Stimulated activated naive CD8-positive, alpha-beta T cell treated with anti-CD3 and anti-CD28 coated beads, Interleukin-15, amount 100 ng/mL, for 72 hours (primary cell): ENCODE measurements around the gene OMA1.

Source experiments
- ATAC-seq: fragments of 150-1000 bp; cut with Tn5 transposase; 2 replicates; pipeline ENCODE4 v1.10.0; 2021; ENCODE audit warnings: mild to moderate bottlenecking, moderate library complexity
- DNase-seq, 2 donors: peaks; one replicate each; pipeline ENCODE4 v3.0.0; 2021 to 2022
- H3K27ac Mint-ChIP-seq, 2 donors: one replicate each; pipeline ENCODE4 v1.8.0; 2022; ENCODE audit warnings: mild to moderate bottlenecking in 2 of 2, mixed read lengths in 2 of 2, moderate library complexity in 2 of 2
- H3K27me3 Mint-ChIP-seq: one replicate; pipeline ENCODE4 v1.8.0; 2022; ENCODE audit warnings: mixed read lengths
- H3K4me1 Mint-ChIP-seq: one replicate; pipeline ENCODE4 v1.8.0; 2022; ENCODE audit warnings: mild to moderate bottlenecking, mixed read lengths
- H3K4me3 Mint-ChIP-seq, 2 donors: one replicate each; pipeline ENCODE4 v1.8.0; 2022; ENCODE audit warnings: mild to moderate bottlenecking in 2 of 2, mixed read lengths in 2 of 2, moderate library complexity in 1 of 2
- H3K9me3 Mint-ChIP-seq, 2 donors: one replicate each; pipeline ENCODE4 v1.8.0; 2022; ENCODE audit warnings: mixed read lengths in 2 of 2

OMA1 gene

DNA sequence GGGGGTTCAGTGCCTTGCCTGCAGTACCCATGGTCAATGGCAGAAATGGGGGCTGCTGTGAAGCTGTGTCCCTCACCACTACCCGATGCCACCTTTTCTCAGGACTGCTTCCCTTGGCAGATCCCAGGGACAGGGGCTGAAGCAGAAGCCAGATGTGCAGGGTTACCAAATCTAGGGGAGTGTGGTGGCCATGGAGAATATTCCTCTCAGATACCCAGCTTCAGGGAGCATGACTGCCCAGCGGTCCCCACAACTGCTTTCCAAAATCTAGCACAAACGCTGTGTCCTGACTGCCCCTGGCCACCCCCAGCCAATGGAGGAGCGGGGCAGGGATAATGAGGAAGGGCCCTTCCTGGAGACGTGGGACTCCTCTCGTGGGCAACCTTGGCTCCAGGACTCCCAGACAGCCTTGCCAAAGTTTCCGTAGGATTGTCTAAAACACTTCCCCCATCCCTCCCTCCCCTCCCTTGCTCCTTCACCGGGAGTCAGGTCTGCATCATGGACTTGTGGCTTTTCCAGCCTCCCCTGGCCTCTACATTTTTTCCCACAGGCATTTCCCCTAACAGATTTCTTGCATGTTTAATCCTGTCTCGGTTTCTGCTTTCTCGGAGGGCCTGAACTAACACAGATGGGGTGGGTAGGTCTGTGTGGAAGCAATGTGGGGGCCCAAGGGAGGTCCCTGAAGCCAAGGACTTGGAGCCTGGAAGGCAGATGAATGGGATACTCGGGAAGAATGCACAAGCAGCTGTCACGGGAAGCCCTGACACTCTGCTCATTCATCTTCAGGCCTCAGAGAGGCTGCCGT, 80.5 kb downstream of the OMA1 start:
- no peaks in the 10 kb centered on the region for H3K27me3 Mint-ChIP-seq
- no peak overlapping the region for H3K4me3 Mint-ChIP-seq
- H3K4me1 Mint-ChIP-seq = no peaks in the 10 kb centered on the region
- ATAC-seq = no peak
- H3K27ac Mint-ChIP-seq = no peak overlapping the region
- no peak for DNase-seq
- no peaks in the 10 kb centered on the region for H3K9me3 Mint-ChIP-seq

DNA sequence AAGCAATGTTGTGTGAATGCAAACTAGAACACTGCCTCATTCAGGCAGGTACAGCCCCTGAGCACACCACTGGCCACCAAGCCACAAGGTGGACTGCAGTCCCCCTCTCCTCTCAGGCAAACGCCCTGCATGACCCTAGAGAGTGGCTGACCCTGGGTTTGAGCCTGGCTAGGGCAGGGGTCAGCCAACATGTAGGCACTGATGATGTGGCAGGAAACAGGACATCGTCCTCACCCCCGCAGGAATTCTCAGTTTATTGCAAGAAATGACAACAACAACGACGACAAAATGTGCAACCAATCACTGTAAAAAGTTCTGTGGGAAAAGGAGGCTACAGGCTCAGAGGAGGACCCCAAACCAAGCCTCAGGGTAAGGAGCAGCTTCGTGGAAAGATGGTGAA, 81.3 kb downstream of the OMA1 start:
- H3K9me3 Mint-ChIP-seq = no peaks in the 10 kb centered on the region
- ATAC-seq = no peak
- peak overlapping the region in 1 of 2 donors; percentile 15 for H3K27ac Mint-ChIP-seq
- H3K4me3 Mint-ChIP-seq = no peak overlapping the region
- H3K4me1 Mint-ChIP-seq = no peaks in the 10 kb centered on the region
- DNase-seq = no peak
- H3K27me3 Mint-ChIP-seq = no peaks in the 10 kb centered on the region

DNA sequence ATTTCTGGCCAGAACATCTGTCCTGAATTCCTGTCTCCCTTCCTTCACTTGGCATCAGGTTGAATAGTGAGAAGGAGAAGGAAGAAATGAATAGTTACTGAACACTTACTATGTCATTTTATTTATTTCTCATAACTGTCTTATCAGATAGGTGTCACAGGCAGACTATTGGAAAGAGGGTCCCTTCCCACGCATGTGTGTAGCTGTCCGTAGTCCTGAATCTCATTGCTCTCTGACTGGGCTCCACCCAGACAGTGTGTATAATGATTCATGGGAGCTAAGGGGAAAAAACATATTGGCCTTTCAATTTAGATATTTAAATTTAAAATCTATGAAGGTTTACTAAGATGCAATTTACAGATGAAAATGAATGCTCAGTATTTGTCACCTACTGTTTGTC, 86.1 kb downstream of the OMA1 start:
- ATAC-seq (no peak), DNase-seq (no peak)
- Mint-ChIP-seq H3K9me3 (no peaks in the 10 kb centered on the region), H3K4me3 (no peak overlapping the region), H3K27ac (no peak overlapping the region), H3K4me1 (no peaks in the 10 kb centered on the region), H3K27me3 (no peaks in the 10 kb centered on the region)

DNA sequence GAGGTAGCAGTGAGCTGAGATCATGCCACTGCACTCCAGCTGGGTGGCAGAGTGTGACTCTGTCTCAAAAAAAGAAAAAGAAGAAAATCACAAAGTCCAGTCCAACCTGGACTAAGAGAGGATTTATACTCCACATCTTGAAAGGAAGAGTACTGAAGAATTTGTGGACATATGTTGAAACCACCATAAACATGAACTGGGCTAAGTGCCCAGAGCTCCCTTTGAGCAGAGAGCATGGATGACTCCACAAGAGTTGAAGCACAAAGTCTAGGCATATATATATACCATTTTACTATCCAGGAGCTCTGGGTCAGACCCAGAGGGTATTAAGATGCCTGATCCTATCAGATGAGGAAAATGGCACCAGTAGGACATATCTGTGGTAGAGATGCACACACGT, 86.6 kb downstream of the OMA1 start:
- H3K4me1 Mint-ChIP-seq = no peaks in the 10 kb centered on the region
- ATAC-seq (no peak), DNase-seq (no peak)
- no peak overlapping the region for H3K4me3 Mint-ChIP-seq
- no peak overlapping the region for H3K27ac Mint-ChIP-seq
- H3K9me3 Mint-ChIP-seq = no peaks in the 10 kb centered on the region
- no peaks in the 10 kb centered on the region for H3K27me3 Mint-ChIP-seq

DNA sequence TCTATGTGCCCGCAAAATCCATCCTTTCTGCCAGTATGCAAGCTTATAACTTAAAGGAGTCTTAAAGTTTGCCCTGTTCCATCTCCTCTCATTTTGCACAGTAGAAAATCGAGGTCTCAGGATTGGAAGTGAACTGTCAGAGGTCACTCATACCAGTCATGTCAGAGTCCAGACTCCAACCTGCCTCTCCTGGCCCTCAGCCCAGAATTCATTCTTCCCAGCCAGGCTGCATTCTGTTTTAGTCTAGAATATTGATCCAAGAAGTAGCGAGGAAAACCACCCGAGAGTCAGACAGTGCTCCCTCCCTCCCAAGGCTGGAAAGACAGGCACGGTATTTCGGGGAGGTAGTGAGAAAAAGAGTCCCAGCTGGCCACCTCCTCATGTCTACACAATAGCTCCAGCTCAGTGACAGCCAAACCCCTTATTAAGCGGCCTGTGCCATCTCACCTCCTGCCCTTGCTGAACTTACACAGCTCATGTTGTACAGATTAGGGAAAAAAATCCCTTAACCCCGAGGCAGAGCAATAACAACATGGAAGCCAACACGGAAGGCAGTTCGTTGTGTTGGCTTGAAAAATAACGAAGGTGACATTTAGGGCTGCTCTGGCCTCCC, 89.4 kb downstream of the OMA1 start:
- ATAC-seq = no peak
- no peak overlapping the region for H3K4me3 Mint-ChIP-seq
- H3K4me1 Mint-ChIP-seq = no peaks in the 10 kb centered on the region
- DNase-seq = no peak
- no peaks in the 10 kb centered on the region for H3K27me3 Mint-ChIP-seq
- no peaks in the 10 kb centered on the region for H3K9me3 Mint-ChIP-seq
- H3K27ac Mint-ChIP-seq = no peak overlapping the region

DNA sequence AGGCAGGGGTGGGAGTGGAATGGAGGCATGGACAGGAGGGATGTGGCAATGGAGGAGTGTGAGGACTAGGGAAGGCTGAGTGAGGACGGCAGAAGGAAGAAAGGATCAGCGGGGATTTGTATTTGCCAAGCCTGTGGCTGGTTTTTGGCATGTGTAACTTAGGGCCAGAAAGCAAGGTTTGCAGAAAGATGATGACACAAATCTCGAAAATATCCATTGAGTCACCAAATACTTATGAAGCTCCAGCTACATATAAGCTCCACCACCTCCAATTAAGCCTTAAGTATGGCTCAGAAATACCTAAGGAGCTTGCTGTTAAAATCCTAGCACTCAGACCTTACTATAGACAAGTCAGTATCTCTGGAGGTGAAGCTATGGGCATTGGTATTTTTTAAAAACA, 90.1 kb downstream of the OMA1 start:
- Mint-ChIP-seq H3K4me3 (no peak overlapping the region), H3K4me1 (no peaks in the 10 kb centered on the region), H3K27me3 (no peaks in the 10 kb centered on the region), H3K27ac (no peak overlapping the region), H3K9me3 (no peaks in the 10 kb centered on the region)
- DNase-seq (no peak), ATAC-seq (no peak)

DNA sequence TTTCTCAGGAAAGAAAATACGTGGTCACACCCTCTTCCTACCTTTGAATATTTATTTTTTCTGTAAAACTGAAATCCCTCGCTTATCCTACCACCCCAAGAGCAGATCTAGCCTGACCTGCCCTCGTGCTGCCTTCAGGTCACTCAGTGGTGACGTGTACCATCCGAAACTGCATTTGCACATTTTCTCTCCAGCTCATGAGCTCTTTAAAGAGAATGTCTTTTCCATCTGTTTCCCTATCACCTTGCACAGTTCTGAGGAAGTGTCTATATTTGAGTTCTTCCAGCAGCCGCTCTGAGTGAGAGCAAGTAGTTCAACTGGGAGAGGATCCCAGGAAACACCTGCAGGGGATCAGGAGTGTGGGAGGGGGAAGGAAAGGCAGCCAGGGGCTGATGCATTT, 91.7 kb downstream of the OMA1 start:
- no peak for DNase-seq
- Mint-ChIP-seq H3K4me1 (no peaks in the 10 kb centered on the region), H3K27ac (no peak overlapping the region), H3K4me3 (no peak overlapping the region), H3K9me3 (no peaks in the 10 kb centered on the region), H3K27me3 (no peaks in the 10 kb centered on the region)
- no peak for ATAC-seq

DNA sequence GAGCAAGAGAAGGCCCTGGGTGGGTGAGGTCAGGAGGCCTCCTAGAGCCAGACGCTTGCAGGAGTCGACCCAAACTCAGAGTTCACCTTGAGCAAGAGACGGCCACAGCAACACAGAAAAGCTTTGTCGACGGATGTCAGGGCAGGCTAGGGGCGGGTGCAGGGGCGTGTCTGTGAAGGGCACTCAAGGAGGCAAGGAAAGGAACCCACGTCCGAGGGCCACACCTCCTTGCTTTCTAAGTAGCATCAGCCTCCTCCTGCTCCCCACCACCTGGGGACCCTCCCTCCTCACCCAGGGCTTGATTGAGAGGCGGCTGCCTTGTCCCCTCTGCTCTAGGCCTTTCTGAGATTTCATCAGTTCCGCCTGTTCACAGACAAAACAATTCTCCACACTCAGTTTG, 92.1 kb downstream of the OMA1 start:
- no peak for DNase-seq
- H3K9me3 Mint-ChIP-seq = no peaks in the 10 kb centered on the region
- no peak overlapping the region for H3K27ac Mint-ChIP-seq
- no peak overlapping the region for H3K4me3 Mint-ChIP-seq
- H3K4me1 Mint-ChIP-seq = no peaks in the 10 kb centered on the region
- H3K27me3 Mint-ChIP-seq = no peaks in the 10 kb centered on the region
- ATAC-seq = no peak

DNA sequence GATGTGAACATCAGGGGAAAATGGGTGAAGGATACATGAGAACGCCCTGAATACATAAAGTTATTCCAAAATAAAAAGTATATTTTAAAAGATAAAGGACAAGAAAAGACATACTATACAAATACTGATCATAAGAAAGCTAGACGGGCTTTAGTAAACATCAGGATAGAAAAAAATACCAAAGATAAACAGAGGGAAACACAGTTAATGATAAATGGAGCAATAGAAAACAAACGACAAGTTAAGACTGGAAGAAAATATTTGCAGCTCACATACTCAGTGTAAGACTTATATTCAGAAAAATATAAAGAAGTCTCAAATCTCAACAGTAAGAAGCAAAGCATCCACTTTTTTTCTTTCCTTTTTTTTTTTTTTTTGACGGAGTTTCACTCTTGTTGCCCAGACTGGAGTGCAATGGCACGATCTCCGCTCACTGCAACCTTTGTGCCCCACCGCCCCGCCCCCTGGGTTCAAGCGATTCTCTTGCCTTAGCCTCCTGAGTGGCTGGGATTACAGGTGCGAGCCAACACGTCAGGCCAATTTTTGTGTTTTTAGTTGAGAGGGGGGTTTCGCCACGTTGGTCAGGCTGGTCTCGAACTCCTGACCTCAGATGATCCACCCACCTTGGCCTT, 94.8 kb downstream of the OMA1 start:
- ATAC-seq (no peak), DNase-seq (no peak)
- Mint-ChIP-seq H3K27me3 (no peaks in the 10 kb centered on the region), H3K4me1 (no peaks in the 10 kb centered on the region), H3K9me3 (no peaks in the 10 kb centered on the region), H3K27ac (no peak overlapping the region), H3K4me3 (no peak overlapping the region)

DNA sequence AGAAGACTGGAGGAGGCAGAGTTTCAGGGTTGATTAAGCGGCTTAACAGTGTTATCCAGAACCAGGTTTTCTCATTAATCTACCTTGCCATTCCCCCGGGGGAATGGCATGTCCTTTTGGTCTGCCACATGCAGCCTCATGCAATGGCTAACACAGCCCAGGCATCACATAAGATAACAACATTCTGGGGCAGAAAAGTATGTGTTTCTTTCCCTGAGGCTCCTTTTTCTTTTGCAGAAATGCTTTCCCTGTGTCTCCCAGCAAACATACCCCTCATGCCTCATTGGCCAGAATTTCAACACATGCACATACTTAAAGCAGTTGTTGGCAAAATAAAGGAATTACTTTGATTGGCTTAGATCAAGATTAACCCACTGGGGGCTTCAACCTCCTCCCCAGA, 98.6 kb downstream of the OMA1 start:
- Mint-ChIP-seq H3K4me3 (no peak overlapping the region), H3K9me3 (no peaks in the 10 kb centered on the region), H3K27ac (no peak overlapping the region), H3K4me1 (no peaks in the 10 kb centered on the region), H3K27me3 (no peaks in the 10 kb centered on the region)
- ATAC-seq (no peak), DNase-seq (no peak)

DNA sequence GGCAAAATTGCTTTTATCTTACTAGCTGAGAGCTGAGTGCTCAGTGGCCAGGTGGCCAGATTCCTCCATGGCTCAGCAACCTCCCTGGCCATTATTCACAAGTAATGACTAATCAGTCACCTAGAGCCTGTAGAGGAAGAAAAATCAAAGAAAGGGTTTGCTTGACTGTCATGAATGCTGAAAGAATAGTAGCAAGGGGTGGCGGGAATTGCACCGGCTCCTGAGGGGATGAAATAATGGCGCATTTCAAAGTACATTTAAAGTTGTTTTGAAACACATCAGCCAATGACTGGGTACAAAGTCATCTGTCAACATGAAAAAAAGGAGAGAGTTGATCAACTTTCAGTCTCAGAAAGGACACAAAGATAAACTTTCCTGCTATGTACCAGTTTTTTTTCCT, 99.5 kb downstream of the OMA1 start:
- Mint-ChIP-seq H3K4me1 (no peaks in the 10 kb centered on the region), H3K27ac (no peak overlapping the region), H3K4me3 (no peak overlapping the region), H3K27me3 (no peaks in the 10 kb centered on the region), H3K9me3 (no peaks in the 10 kb centered on the region)
- no peak for DNase-seq
- no peak for ATAC-seq

DNA sequence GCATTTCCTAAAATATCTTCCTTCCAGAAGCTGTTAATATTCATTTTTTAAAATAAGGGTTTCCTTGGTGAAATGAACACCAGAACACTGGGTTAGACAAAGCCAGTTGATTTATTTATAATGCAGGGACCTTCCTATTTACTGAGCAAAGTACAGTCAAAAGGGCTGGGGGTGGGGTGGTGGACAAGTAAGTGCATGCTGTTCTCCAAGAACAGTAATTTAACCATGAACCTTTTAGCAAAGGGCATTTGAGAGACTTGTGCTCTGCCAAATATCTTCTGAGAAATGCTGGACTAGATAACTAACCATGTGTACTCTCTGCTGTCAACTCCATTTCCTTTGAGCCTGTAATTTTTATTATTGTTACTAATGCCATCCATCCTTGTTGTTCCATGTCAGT, 100.2 kb downstream of the OMA1 start:
- H3K9me3 Mint-ChIP-seq = no peaks in the 10 kb centered on the region
- no peak for ATAC-seq

DNA sequence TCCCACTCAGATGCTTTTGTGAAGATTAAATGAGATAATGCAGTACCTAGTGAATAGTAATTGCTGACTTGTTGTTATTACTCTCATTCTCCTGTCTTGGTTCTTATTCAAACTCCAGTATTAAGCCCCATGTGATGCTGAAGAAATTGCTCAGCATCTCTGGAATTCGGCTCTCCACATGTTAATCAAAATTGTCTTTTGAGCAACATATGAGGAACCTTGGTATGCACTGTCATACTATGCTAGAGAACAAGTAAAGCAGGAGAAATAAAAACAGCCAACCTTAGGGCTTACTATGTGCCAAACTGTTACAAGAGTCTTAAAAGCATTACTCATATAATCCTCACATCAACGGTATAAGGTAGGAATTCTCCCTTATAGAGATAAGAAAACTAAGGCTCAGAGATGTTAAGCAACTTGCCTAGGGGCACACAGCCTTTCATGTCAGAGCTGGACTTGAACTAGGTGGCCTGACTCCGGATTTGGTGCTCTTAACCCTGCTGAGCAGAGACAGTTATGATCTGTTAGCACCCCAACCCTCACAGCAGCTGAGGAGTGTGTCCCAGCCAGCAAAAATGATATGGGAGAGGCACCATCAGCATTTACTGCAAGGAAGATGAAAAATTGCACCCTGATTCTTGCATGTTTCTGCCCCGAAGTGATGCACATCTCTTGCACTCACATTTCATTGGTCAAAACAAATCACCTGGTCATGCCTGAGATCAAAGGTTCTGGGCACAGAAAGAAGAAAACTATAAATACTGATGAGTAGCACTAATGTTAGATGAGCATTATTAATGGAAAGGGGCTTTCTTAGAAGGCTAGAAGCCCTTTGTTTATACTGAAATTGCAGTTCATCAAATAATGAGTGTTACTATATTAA, 102.3 kb downstream of the OMA1 start:
- H3K9me3 Mint-ChIP-seq = no peaks in the 10 kb centered on the region
- DNase-seq = no peak
- no peak overlapping the region for H3K4me3 Mint-ChIP-seq
- no peaks in the 10 kb centered on the region for H3K27me3 Mint-ChIP-seq
- no peaks in the 10 kb centered on the region for H3K4me1 Mint-ChIP-seq
- ATAC-seq = no peak
- no peak overlapping the region for H3K27ac Mint-ChIP-seq

More for the DNA sequence above, 100.2 kb downstream of the OMA1 start:
- no peak overlapping the region for H3K27ac Mint-ChIP-seq
- no peak overlapping the region for H3K4me3 Mint-ChIP-seq
- DNase-seq = no peak
- H3K27me3 Mint-ChIP-seq = no peaks in the 10 kb centered on the region
- H3K4me1 Mint-ChIP-seq = no peaks in the 10 kb centered on the region

DNA sequence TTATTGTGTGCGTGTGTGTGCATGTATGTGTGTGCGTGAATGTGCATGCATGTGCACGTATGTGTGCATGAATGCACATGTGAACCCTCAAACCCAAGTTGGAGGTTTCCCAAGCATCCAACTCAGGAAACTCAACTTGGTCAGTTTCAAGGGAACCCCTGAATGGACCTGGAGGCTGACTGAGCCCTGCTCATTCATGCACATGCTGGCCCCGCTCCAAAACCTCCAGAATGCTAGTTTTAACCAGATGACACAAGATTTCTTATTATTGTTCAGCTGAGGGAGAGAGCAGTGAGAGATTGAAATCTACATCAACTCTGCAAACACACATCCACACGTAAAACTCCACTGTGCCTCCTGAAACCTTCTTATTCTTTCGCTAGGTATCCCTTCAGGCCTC, 104.4 kb downstream of the OMA1 start:
- no peaks in the 10 kb centered on the region for H3K27me3 Mint-ChIP-seq
- H3K27ac Mint-ChIP-seq = no peak overlapping the region
- H3K9me3 Mint-ChIP-seq = no peaks in the 10 kb centered on the region
- no peak overlapping the region for H3K4me3 Mint-ChIP-seq
- no peaks in the 10 kb centered on the region for H3K4me1 Mint-ChIP-seq
- ATAC-seq (no peak), DNase-seq (no peak)

DNA sequence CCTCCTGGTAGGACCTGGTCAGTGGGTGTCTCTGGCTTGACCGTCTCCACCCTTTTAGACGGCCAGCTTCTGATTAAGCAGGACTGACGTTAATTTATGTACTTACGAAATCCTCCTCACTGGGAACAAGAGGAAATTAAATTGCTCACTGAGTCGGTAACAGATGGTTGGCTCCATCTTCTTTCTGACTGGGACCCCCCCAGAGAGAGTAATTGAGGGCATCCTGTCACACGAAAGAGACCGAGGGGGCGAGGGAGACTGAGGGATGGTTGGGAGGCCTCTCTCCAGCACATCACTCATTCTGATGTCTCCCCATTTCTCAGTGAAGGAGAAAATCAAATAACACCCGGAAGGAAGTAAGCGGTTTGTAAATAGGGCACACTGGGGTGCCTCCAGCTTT, 104.8 kb downstream of the OMA1 start:
- Mint-ChIP-seq H3K4me3 (no peak overlapping the region), H3K4me1 (no peaks in the 10 kb centered on the region), H3K27ac (no peak overlapping the region), H3K9me3 (no peaks in the 10 kb centered on the region), H3K27me3 (no peaks in the 10 kb centered on the region)
- ATAC-seq (no peak), DNase-seq (no peak)

DNA sequence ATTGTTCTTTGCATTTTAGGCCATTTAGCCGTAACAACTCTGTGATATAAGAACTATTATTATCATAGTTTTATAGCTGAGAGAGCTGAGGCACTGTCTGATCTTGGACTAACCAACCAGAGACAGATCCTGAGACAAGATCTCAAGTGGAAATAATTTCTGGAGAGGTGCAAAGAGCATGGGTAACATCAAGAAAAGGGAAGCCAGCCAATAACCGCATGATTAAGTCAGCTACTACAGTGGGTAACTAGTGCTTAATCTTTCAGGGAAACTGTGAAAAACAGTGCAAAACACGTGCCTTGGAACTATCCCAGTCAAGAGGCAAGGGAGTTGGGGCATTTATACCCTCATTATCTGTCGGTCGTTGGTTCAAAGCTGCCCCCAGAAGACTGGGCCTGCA, 105.8 kb downstream of the OMA1 start:
- ATAC-seq (no peak), DNase-seq (no peak)
- no peak overlapping the region for H3K27ac Mint-ChIP-seq
- no peaks in the 10 kb centered on the region for H3K9me3 Mint-ChIP-seq
- no peaks in the 10 kb centered on the region for H3K4me1 Mint-ChIP-seq
- H3K27me3 Mint-ChIP-seq = no peaks in the 10 kb centered on the region
- H3K4me3 Mint-ChIP-seq = no peak overlapping the region
